ENCODE results near the gene IQGAP2.

GRCh38 chr5:76365561-76365960, 37.5 kb upstream of the IQGAP2 start:
- TF ChIP-seq GATA2 (IDR thresholded peaks at IDR 0.05; ENCODE audit: low read depth, low read length) (no peak), GATA3 (IDR thresholded peaks at IDR 0.05; ENCODE audit: low read depth, low read length) (no peak)

All from SH-SY5Y (cell line).